WI38 (cell line): ENCODE results near the gene TMEM33.
A peak's percentile ranks its signal among the peaks of the same experiment; 100 is the strongest.

Source experiments
- H3K4me3 ChIP-seq: 2 replicates; pipeline ENCODE4 v1.5.1; 2011; ENCODE audit warnings: low read depth, mild to moderate bottlenecking, control low read depth, low read length
- TF ChIP-seq, protein P1 (sequence below): IDR thresholded peaks from 2 replicates; pipeline ENCODE4 v1.5.1; 2012; ENCODE audit warnings: low read depth, mild to moderate bottlenecking, control low read depth, low read length

TMEM33 gene

DNA sequence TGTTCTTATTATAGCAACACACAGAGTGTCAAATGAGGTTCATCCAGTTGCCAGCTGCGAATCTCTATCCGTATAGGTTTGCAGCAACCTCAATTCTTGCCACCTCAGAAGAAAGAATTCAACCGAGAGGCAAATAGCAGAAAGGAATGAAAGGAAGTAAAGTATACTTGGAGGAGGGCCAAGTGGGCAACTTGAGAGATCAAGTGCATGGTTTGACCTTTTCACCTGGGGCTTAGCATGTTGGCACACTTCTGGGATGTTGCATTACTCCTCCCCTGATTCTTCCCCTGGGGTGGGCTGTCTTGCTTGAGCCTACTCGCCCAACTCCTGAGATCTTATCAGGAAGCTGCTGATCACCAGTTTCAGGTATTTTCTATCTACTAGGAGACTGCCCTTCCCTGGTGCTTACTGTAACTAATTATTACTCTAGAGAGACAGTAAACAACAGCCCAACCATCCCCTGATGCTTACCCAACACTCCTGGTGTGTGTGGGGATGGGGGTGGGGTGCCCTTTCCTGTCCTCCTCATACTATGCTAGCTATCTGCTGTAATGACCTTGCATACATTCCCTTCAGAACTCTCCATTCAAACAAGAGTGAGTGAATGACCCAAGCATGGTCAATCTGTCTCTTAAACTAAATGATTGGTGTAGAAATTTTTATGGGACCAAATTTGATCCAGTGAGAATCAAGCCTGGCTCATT lies 7.3 kb upstream of the TMEM33 start:
- TF ChIP-seq, protein P1, sequence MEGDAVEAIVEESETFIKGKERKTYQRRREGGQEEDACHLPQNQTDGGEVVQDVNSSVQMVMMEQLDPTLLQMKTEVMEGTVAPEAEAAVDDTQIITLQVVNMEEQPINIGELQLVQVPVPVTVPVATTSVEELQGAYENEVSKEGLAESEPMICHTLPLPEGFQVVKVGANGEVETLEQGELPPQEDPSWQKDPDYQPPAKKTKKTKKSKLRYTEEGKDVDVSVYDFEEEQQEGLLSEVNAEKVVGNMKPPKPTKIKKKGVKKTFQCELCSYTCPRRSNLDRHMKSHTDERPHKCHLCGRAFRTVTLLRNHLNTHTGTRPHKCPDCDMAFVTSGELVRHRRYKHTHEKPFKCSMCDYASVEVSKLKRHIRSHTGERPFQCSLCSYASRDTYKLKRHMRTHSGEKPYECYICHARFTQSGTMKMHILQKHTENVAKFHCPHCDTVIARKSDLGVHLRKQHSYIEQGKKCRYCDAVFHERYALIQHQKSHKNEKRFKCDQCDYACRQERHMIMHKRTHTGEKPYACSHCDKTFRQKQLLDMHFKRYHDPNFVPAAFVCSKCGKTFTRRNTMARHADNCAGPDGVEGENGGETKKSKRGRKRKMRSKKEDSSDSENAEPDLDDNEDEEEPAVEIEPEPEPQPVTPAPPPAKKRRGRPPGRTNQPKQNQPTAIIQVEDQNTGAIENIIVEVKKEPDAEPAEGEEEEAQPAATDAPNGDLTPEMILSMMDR, result no peak
- no peak overlapping the region for H3K4me3 ChIP-seq

DNA sequence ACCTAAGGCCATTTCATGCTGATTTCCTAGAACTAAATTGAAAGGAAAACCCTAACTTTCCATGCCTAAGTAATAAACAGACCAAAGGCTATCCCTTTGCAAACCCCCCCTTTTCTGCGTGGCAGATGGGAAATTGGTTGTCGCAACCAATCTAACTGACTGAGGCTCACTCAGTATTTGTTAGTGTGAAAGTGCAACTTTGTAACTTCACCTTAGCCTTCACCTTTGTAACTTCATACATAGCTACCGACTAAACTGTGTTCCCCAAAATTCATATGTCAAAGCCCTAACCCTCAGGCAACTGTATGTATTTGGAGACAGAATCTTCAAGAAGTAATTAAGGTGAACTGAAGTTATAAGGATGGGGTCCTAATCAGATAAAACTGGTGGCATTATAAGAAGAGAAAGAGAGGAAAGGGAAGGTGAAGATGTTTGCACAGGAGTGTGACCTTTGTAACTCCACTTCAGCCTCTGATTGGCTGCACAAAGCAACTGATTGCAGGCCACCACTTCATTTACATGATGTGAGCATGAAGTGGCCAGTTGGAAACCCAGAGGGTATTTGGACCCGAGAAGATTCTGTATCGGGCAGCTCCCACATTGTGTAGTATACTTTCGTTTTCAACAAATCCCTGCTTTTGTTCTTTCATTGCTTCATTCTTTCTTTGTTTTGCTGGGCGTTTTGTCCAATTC lies 4.9 kb upstream of the TMEM33 start:
- H3K4me3 ChIP-seq, result no peak overlapping the region; the same call in 1 of the 2 replicates
- TF ChIP-seq, protein P1, result no peak

DNA sequence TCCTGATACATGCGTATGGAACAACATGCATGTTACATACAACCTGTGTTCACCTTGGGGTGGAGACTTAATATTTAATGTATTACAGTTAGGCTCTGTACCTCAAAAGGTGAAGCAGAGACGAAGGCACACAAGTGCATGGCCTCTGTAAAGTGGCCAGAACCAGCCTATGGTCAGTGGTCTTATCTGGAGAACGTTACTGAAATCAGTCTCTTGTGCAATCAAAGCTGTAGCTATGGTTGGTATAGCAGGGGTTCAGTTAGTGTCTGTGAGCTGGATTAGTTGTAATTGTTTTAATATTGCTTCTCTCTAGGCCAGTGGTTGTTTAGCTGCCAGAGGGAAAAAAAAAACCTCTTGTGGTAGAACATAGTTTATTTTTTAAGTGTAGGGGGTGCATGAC lies 2.2 kb upstream of the TMEM33 start:
- TF ChIP-seq, protein P1, result no peak
- H3K4me3 ChIP-seq, result no peak overlapping the region

DNA sequence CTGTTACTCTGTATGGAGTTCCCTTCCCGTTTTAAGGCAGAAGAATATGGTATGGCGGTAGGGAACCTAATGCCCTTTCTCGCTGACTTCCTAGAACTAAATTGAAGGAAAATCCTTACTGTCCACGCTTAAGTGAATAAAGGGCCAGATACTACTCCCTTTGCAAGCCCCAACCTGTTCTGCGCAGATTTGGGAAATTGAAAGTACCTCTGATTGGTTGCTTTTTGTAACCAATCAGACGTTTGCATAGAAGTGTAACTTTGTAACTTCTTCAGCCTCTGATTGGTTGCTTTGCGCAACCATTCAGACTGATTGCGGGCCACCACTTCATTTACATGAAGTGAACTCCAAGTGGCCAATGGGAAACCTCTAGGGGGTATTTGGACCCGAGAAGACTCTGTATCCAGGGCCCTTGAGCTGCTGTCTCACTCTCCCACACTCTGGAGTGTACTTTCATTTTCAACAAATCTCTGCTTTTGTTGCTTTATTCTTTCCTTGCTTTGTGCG lies 1.2 kb upstream of the TMEM33 start:
- H3K4me3 ChIP-seq, result no peak overlapping the region
- TF ChIP-seq, protein P1, result no peak

DNA sequence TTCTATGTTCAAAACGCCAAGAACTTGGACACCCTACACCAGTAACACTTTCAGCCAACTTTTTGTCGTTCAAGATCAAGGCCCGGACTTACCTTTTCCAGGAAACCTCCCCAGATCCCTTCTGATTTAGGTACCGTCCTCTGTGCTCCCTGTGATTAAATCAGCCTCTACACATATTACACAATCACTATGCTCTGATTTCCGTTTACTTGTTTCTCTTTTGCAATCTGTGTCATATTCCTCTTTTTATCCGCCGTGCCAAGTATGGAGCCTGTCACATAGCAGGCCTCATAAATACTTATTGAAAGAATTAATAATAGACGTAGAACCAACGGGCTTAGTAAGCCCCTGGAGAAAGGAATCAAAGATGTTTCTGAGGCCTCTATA lies 722 bp upstream of the TMEM33 start:
- peak overlapping the region; percentile 99 for H3K4me3 ChIP-seq
- TF ChIP-seq, protein P1, result no peak

DNA sequence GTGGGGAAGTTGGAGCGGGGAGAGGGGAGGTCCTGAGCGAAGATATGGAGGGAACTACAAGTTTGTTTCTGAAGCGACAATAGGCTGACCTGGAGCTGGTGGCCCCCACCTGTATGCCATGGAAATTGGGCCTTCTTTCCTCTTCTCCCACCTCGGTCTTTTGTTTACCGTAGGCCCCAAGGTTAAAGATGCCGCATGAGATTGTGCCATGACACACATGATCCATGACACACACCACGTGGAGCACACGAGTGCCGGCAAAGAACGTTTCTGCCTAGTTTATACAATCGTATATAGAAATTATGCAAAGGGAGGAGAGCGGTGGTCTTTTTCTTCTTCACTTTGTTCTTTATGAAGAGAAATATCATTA lies 408 bp downstream of the TMEM33 start:
- peak overlapping the region; percentile 99 for H3K4me3 ChIP-seq
- TF ChIP-seq, protein P1, result no peak

DNA sequence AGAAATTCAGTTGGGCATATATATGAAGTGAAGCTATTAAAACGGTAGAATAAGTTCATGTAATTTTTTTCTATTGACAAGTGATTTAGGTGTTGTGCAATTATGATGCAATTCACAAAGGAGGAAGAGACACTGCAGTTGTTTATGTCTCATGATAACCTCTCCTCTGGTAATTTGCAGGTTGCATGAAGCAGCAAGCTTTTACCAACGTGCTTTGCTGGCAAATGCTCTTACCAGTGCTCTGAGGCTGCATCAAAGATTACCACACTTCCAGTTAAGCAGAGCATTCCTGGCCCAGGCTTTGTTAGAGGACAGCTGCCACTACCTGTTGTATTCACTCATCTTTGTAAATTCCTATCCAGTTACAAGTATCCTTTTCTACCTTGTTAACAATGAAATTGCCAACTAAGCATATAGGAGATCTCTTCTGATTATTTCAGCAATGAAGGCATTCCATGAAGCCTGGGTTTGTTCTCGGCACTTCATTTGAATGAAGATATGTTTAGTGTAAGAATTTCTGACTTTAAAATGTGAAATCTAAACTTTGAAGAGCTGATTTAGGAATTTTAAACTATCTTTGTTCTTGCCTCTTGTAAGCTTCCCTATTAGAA lies 3.9 kb downstream of the TMEM33 start:
- TF ChIP-seq, protein P1, result no peak
- no peak overlapping the region for H3K4me3 ChIP-seq
